Testis (tissue), 3 donors: ENCODE measurements around the gene RPS6KA6. TPM values are rescaled to one million over a fixed set of nuclear protein-coding genes. Genes with fewer than 3 reads are reported as not detected.

Source experiments
- DNase-seq: peaks from one replicate; pipeline ENCODE4 v3.0.0-alpha.2; 2019
- H3K27ac ChIP-seq, 2 donors: fragments of 200-600 bp; sonication (generic); one replicate each; pipeline ENCODE4 v1.5.1; 2019
- H3K27me3 ChIP-seq: fragments of 200-600 bp; sonication (generic); one replicate; pipeline ENCODE4 v1.5.1; 2019
- H3K36me3 ChIP-seq: fragments of 200-600 bp; sonication (generic); one replicate; pipeline ENCODE4 v1.5.1; 2017; ENCODE audit warnings: low read depth; ENCODE audit errors: missing control alignments
- H3K4me1 ChIP-seq: fragments of 200-600 bp; sonication (generic); one replicate; pipeline ENCODE4 v1.5.1; 2019
- H3K4me3 ChIP-seq, 2 donors: fragments of 200-600 bp; sonication (generic); one replicate each; pipeline ENCODE4 v1.5.1; 2017 to 2019
- H3K9me3 ChIP-seq: fragments of 200-600 bp; sonication (generic); one replicate; pipeline ENCODE4 v1.5.1; 2017
- CTCF ChIP-seq, 3 experiments: fragments of 450-650 bp in 2 of 3; fragments of 200-600 bp in 1 of 3; sonication (generic) in 1 of 3; IDR thresholded peaks; one replicate each; pipeline ENCODE4 v1.5.1; 2016 to 2019; ENCODE audit warnings: antibody characterized with exemption in 3 of 3, mild to moderate bottlenecking in 2 of 3, moderate library complexity in 1 of 3
- POLR2A ChIP-seq: fragments of 450-650 bp; IDR thresholded peaks from one replicate; pipeline ENCODE4 v1.6.1; 2017; ENCODE audit warnings: antibody characterized with exemption, mild to moderate bottlenecking, moderate library complexity
- WGBS, 2 donors: methylation state at CpG; one replicate each; pipeline ENCODE4 v1.1.5; 2018; 5-methylcytosine and 5-hydroxymethylcytosine counted together
- intact Hi-C: fragments of 100-400 bp; cut with DNase I; formaldehyde crosslinking; loops from one replicate; pipeline ENCODE4 v1.15.1; 2023; ENCODE audit warnings: low total_unique reads
- polyA plus RNA-seq: library from polyadenylated mRNA; stranded (reverse); fragments of 350-450 nt; fragmentation: Illumina TruSeq; extraction: RNeasy Lipid Tissue Mini Kit (QIAGEN cat#74804); gene quantifications from one replicate; pipeline ENCODE4 v1.2.3, GENCODE V29; 2014; ENCODE audit warnings: low read depth, low replicate concordance; ENCODE audit not compliant: insufficient read depth
- total RNA-seq, 2 donors: library from RNA; depleted of rRNA; stranded (reverse); fragments of >200 nt; gene quantifications; one replicate each; pipeline ENCODE4 v1.2.3, GENCODE V29; 2016

The RPS6KA6 gene
- total and polyA plus RNA-seq, 3 donors from 2014 or later, result 3.2 to 5.7 (median 3.8) TPM

GRCh38 chrX:84144991-84145390 is 43.0 kb downstream of the RPS6KA6 start:
- no peak for DNase-seq
- intact Hi-C loops, result no loop called here
- Histone ChIP-seq H3K36me3 (no peaks in the 10 kb centered on the region), H3K9me3 (no peaks in the 10 kb centered on the region), H3K4me3 (no peak overlapping the region), H3K27me3 (no peaks in the 10 kb centered on the region), H3K4me1 (no peaks in the 10 kb centered on the region), H3K27ac (no peak overlapping the region)
- TF ChIP-seq CTCF (IDR thresholded peaks at IDR 0.05) (no peak), POLR2A (no peak)
- 86 to 94% methylated on average over 3 of the region's 3 CpGs for WGBS, 2 donors

- no peaks in the 10 kb centered on the region for H3K9me3 ChIP-seq
- 100% methylated on average over 1 of the region's 1 CpG for WGBS, 2 donors
- no peak overlapping the region for H3K27ac ChIP-seq
- H3K36me3 ChIP-seq, result no peaks in the 10 kb centered on the region
- TF ChIP-seq POLR2A (no peak), CTCF (IDR thresholded peaks at IDR 0.05) (no peak)
- no peak for DNase-seq
- no peaks in the 10 kb centered on the region for H3K4me1 ChIP-seq
- no peaks in the 10 kb centered on the region for H3K27me3 ChIP-seq
- intact Hi-C loops, result no loop called here
- H3K4me3 ChIP-seq, result no peak overlapping the region
These were observed 43.7 kb downstream of the RPS6KA6 start for GRCh38 chrX:84144281-84144680.

- DNase-seq, result no peak
- Histone ChIP-seq H3K27ac (no peak overlapping the region), H3K4me3 (no peak overlapping the region), H3K9me3 (no peaks in the 10 kb centered on the region), H3K36me3 (no peaks in the 10 kb centered on the region), H3K4me1 (no peaks in the 10 kb centered on the region), H3K27me3 (no peaks in the 10 kb centered on the region)
- intact Hi-C loops, result no loop called here
- WGBS, 2 donors, result 71 to 73% methylated on average over 2 of the region's 2 CpGs
- TF ChIP-seq POLR2A (no peak), CTCF (IDR thresholded peaks at IDR 0.05) (no peak)
These were observed 55.0 kb downstream of the RPS6KA6 start for GRCh38 chrX:84133023-84133422.

GRCh38 chrX:84123585-84123984 is 64.4 kb downstream of the RPS6KA6 start:
- no peak for DNase-seq
- Histone ChIP-seq H3K4me3 (no peak overlapping the region), H3K9me3 (no peaks in the 10 kb centered on the region), H3K4me1 (no peaks in the 10 kb centered on the region), H3K36me3 (no peaks in the 10 kb centered on the region), H3K27ac (no peak overlapping the region), H3K27me3 (no peaks in the 10 kb centered on the region)
- intact Hi-C loops, result no loop called here
- TF ChIP-seq CTCF (IDR thresholded peaks at IDR 0.05), result no peak
- TF ChIP-seq POLR2A, result no peak
- WGBS, 2 donors, result 96 to 100% methylated on average over 3 to 4 of the region's 4 CpGs

GRCh38 chrX:84118769-84119168 is 69.2 kb downstream of the RPS6KA6 start:
- Histone ChIP-seq H3K9me3 (no peaks in the 10 kb centered on the region), H3K27me3 (no peaks in the 10 kb centered on the region), H3K4me1 (no peaks in the 10 kb centered on the region), H3K36me3 (no peaks in the 10 kb centered on the region), H3K4me3 (no peak overlapping the region), H3K27ac (no peak overlapping the region)
- DNase-seq, result no peak
- no peak for TF ChIP-seq CTCF (IDR thresholded peaks at IDR 0.05)
- no peak for TF ChIP-seq POLR2A
- intact Hi-C loops, result no loop called here
